ENCODE measurements around the gene CBX4.

DNA sequence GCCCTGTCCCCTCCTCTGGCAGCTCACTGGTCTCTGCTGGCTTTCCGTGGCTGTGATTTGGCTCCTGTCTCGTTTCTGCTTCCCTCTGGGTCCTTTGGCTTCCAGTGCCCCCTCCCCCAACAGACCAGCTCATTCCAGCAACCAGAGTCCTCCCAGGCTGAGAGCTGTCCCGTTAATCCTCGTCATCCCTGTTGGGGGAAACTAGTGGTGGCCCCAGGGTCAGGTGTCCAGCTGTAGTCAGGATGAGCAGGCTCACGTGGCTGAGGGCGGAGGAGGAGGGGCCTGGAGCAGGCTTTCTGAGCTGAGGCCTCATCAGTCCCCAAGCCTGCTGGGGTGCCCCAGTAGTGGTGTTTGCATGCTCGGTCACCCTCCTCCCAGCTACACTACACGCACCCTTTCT lies 10.7 kb upstream of the CBX4 start:
- no peak for TF ChIP-seq EZH2phosphoT487 (IDR thresholded peaks at IDR 0.05; ENCODE audit: borderline replicate concordance, low read depth, low read length)
- TF ChIP-seq, protein P1, sequence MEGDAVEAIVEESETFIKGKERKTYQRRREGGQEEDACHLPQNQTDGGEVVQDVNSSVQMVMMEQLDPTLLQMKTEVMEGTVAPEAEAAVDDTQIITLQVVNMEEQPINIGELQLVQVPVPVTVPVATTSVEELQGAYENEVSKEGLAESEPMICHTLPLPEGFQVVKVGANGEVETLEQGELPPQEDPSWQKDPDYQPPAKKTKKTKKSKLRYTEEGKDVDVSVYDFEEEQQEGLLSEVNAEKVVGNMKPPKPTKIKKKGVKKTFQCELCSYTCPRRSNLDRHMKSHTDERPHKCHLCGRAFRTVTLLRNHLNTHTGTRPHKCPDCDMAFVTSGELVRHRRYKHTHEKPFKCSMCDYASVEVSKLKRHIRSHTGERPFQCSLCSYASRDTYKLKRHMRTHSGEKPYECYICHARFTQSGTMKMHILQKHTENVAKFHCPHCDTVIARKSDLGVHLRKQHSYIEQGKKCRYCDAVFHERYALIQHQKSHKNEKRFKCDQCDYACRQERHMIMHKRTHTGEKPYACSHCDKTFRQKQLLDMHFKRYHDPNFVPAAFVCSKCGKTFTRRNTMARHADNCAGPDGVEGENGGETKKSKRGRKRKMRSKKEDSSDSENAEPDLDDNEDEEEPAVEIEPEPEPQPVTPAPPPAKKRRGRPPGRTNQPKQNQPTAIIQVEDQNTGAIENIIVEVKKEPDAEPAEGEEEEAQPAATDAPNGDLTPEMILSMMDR (conservative IDR thresholded peaks at IDR 0.05; ENCODE audit: low read length) = no peak

Measured in OCI-LY7 (cell line).